Stimulated activated CD8-positive, alpha-beta memory T cell treated with anti-CD3 and anti-CD28 coated beads, Interleukin-15, amount 100 ng/mL, for 1 hour (primary cell): ENCODE results near the gene PRR20A.
"Not testable (repeated sequence)": the region's sequence is repeated elsewhere in the genome, so short reads cannot be mapped to it uniquely, and the experiment has no call there.

Experiments
- DNase-seq: peaks from one replicate; pipeline ENCODE4 v3.0.0-alpha.2; 2020; ENCODE audit warnings: low read depth

Gene PRR20A

DNA sequence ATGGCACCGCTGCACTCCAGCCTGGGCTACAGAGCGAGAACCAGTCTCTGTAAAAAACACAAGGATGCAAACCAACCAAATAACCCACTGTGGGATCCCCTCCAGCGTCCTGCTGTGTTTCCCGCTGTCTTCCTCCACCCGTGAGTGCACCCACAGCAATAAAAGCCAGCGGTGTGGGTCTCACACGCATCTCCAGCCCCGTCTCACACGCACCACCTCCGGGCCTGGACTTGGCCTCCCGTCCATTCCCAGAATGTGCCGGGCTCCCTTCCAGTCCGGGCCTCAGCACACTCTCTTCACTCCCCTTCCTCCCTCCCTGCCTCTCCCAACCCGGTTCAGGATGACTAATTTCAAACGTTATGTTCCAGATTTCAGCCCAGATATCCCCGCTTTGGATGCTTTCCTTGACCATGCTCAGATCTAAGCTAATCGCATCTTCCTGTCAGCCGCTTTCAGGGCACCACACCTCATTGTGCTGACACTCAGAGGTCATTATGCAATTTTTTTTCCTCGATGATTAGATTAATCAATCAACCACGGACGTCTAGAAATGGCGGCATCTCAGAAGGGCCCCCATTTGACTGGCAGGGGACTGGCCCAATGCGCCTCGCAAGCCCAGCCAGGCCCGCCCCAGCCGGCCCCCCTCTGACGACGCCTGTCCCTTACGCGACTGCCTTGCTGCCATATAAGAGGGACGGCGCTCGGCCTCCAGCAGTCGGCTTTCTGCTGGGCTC lies at the start of gene PRR20A:
PRR20A (plus strand) TSS at position 684 of the 734 bp plus-strand sequence. CDS start 387 bp downstream, outside the sequence.
- not testable (repeated sequence) for DNase-seq

DNA sequence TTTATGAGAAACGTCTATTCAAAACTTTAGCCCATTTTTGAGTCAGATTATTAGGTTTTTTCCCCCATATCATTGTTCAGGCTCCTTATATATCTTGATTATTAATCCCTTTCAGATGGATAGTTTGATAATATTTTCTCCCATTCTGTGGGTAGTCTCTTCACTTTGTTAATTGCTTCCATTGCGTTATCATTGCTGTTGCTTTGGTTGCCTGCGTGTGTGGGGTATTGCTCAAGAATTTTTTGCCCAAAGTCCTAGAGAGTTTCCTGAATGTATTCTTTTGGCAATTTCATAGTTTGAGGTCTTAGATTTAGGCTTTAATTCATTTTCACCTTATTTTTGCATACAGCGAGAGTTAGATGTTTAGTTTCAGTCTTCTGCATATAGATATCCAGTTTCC lies 25.8 kb upstream of the PRR20A start:
- DNase-seq: no peak

DNA sequence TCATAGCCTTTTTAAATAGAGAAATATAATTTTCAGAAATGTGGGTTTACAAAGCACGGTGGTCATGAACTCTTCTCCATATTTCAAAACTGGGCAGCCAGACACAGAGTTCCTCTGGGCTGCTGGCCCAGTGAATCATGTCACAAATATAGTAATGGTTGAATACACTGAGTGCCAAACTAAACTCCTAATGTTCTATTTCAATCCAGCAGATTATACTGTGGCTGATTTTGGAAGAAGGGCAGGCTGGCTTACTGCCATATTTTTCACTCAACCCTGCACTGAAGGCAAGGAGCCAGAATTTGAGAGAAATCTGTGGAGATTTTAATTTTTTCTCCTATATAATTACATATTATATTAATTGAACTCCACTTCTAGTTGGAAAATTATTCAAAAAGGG lies 17.0 kb upstream of the PRR20A start:
- no peak for DNase-seq

DNA sequence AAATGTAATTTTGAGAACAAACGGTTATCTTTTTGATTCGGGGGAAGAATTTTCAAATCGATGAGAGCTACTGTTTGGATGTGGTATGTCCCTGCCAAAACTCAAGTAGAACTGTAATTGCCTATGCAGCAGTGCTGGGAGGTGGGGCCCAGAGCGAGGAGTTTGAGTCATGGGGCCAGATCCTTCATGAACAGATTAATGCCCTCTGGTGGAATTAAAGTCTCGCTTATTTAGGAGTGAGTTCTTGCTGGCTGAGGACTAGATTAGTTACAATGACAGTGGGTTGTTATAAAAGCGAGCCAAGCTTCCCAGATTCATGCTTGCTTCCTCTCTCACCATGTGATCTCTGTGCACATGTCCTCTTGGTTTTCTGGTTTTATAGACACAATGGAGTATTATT lies 11.8 kb upstream of the PRR20A start:
- no peak for DNase-seq

DNA sequence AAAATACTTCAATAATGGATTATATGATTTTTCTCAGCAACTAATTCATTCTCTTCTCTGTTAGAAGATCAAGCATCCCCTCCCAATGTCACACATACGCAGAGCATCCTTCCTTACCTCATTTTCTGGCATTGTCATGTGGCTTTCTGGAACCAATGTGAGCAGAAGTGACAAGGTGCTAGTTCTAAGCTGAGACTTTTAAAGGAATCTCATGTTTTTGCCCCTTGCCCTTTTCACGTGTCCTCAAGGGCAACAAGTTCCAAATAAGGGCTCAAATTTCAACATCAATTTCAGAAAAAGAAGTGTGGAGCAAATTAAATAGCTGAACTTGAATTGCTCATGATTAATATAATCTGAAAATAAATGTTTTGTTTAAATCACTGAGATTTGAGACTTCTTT lies 4.6 kb upstream of the PRR20A start:
- DNase-seq: no peak

DNA sequence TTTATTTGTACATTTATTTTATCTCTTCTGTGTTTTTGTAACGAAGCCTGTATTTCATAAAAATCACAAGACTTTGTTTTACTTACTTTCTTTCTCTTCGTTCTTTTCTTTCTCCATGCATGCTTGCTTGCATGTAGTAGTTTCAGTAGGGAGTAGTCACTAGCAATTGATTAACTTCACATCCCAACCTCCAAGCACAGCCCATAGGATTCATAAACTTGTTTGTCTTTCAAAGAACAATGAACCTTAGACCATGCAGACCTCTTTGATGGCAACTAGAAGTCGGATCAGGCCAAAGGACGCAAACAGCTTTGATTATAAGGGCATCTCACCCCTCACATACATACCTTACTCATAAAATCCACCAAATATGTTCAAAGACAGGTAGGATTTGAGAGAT lies 3.1 kb upstream of the PRR20A start:
- DNase-seq: no peak

DNA sequence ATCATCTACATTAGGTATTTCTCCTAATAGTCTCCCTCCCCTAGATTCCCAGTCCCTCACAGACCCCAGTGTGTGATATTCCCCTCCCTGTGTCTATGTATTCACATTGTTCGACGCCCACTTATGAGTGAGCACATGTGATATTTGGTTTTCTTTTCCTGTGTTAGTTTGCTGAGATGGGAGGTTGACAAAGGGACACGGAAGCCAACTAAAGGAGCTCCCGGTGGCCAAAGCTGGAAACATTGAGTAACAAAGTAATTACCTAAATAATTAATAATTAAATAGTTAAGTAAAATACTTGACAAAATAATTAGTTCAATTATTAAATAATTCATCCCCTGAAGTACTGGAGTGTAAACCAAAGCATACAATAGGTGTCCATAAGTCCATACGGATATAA lies 1.7 kb upstream of the PRR20A start:
- DNase-seq: no peak

DNA sequence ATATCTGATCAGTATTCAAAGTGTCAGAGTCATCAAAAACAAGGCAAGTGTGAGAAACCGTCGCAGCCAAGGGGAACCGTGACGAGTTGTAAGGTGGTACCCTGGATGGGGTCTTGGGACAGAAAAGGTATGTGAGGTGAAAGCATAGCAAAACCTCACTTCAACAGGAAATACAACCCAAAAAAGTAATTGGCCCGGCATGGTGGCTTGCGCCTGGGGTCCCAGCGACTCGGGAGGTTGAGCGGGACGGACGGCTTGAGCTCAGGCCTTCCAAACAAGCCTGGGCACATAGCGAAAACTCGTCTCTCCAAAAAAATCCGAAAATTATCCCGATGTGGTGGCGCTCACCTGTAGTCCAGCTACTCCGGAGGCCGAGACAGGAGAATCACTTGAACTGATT lies 937 bp upstream of the PRR20A start:
- not testable (repeated sequence) for DNase-seq

DNA sequence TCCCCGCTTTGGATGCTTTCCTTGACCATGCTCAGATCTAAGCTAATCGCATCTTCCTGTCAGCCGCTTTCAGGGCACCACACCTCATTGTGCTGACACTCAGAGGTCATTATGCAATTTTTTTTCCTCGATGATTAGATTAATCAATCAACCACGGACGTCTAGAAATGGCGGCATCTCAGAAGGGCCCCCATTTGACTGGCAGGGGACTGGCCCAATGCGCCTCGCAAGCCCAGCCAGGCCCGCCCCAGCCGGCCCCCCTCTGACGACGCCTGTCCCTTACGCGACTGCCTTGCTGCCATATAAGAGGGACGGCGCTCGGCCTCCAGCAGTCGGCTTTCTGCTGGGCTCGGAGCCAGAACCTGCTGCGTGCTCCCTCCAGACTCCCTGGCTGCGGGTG lies 6.5 kb downstream of the PRR20A start, which contains the start of gene PRR20B:
PRR20B (plus strand) TSS at position 301 of the 400 bp plus-strand sequence. CDS start 387 bp downstream, outside the sequence.
- DNase-seq: not testable (repeated sequence)

DNA sequence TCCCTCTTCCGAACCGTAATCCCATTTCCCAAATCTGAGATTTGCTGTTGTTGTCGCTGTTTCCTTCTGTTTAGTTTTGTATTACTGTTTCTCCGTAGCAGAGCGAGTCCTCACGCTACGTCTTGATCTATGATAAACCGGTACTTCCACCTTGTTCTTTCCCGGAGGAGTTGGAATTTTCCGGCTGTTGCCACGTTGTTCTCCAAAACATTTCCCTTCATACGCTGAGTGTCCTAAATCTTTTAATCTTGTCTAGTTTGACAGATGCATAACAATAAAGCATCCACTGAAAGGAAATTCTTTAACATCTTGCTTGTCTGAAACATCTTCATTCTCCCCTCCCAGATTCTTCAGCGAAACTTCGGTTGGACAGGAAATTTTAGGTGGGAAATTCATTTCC lies 7.4 kb downstream of the PRR20A start:
- DNase-seq: peak; percentile 0

DNA sequence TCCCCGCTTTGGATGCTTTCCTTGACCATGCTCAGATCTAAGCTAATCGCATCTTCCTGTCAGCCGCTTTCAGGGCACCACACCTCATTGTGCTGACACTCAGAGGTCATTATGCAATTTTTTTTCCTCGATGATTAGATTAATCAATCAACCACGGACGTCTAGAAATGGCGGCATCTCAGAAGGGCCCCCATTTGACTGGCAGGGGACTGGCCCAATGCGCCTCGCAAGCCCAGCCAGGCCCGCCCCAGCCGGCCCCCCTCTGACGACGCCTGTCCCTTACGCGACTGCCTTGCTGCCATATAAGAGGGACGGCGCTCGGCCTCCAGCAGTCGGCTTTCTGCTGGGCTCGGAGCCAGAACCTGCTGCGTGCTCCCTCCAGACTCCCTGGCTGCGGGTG lies 13.0 kb downstream of the PRR20A start, which contains the start of gene PRR20C:
PRR20C (plus strand) TSS at position 301 of the 400 bp plus-strand sequence. CDS start 387 bp downstream, outside the sequence.
- DNase-seq: not testable (repeated sequence)

DNA sequence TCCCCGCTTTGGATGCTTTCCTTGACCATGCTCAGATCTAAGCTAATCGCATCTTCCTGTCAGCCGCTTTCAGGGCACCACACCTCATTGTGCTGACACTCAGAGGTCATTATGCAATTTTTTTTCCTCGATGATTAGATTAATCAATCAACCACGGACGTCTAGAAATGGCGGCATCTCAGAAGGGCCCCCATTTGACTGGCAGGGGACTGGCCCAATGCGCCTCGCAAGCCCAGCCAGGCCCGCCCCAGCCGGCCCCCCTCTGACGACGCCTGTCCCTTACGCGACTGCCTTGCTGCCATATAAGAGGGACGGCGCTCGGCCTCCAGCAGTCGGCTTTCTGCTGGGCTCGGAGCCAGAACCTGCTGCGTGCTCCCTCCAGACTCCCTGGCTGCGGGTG lies 19.6 kb downstream of the PRR20A start, which contains the start of gene PRR20D:
PRR20D (plus strand) TSS at position 301 of the 400 bp plus-strand sequence. CDS start 387 bp downstream, outside the sequence.
- not testable (repeated sequence) for DNase-seq

DNA sequence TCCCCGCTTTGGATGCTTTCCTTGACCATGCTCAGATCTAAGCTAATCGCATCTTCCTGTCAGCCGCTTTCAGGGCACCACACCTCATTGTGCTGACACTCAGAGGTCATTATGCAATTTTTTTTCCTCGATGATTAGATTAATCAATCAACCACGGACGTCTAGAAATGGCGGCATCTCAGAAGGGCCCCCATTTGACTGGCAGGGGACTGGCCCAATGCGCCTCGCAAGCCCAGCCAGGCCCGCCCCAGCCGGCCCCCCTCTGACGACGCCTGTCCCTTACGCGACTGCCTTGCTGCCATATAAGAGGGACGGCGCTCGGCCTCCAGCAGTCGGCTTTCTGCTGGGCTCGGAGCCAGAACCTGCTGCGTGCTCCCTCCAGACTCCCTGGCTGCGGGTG lies 26.2 kb downstream of the PRR20A start, which contains the start of gene PRR20E:
PRR20E (plus strand) TSS at position 301 of the 400 bp plus-strand sequence. CDS start 387 bp downstream, outside the sequence.
- not testable (repeated sequence) for DNase-seq

DNA sequence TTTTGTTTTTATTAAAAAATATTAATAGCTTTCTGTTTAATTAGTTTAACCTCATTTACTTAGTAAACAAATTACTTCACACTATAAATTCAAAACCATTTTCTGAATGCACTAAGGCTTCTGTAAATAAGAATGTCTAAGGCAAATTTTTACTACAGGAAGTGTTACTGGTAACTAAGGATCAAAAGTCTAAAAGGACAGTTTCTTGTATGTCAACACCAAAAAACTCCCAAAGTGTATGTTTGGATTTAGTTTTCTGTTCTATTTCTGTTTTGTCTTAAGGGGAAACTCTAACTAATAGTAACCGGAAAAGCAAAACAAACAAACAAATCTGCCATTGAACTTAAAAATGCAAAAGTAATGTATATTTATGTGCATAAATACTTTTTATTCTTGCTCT lies 50.9 kb downstream of the PRR20A start:
- no peak for DNase-seq
